HepG2 (cell line): ENCODE data around the gene C20orf96. TPM values are rescaled to one million over a fixed set of nuclear protein-coding genes. Genes with fewer than 3 reads are reported as not detected.

ENCODE experiments used
- CAMTA2 ChIP-seq: sonication (generic); formaldehyde crosslinking; IDR thresholded peaks from 2 replicates; pipeline ENCODE4 v1.4.0; 2020; ENCODE audit warnings: mild to moderate bottlenecking, missing genetic modification reagents, borderline replicate concordance
- CCAR2 ChIP-seq: fragments of 200-400 bp; formaldehyde crosslinking; optimal IDR thresholded peaks from 2 replicates; pipeline ENCODE3; 2018; ENCODE audit warnings: low read depth, mild to moderate bottlenecking, low read length, moderate library complexity
- REST ChIP-seq, 2 experiments: IDR thresholded peaks; 2 replicates each; pipeline ENCODE4 v1.6.1; 2011 to 2012; ENCODE audit warnings: low read length in 2 of 2, borderline replicate concordance in 1 of 2, low read depth in 1 of 2, mild to moderate bottlenecking in 1 of 2, moderate library complexity in 1 of 2
- RFX1 ChIP-seq: fragments of 450-650 bp; IDR thresholded peaks from 2 replicates; pipeline ENCODE4 v1.6.1; 2017
- YEATS4 ChIP-seq: sonication (generic); formaldehyde crosslinking; IDR thresholded peaks from 2 replicates; pipeline ENCODE4 v1.4.0; 2020; ENCODE audit warnings: missing genetic modification reagents, borderline replicate concordance
- ZBTB20 ChIP-seq: sonication (generic); formaldehyde crosslinking; IDR thresholded peaks from 2 replicates; pipeline ENCODE4 v1.8.1; 2023; ENCODE audit warnings: missing genetic modification reagents, low read depth, mild to moderate bottlenecking, borderline replicate concordance
- ZBTB42 ChIP-seq: sonication (generic); formaldehyde crosslinking; IDR thresholded peaks from 2 replicates; pipeline ENCODE4 v1.5.0; 2020; ENCODE audit warnings: mild to moderate bottlenecking, missing genetic modification reagents
- ZNF33B ChIP-seq: sonication (generic); formaldehyde crosslinking; IDR thresholded peaks from 2 replicates; pipeline ENCODE4 v1.5.1; 2020; ENCODE audit warnings: mild to moderate bottlenecking, missing genetic modification reagents
- ZNF431 ChIP-seq: sonication (generic); formaldehyde crosslinking; IDR thresholded peaks from 2 replicates; pipeline ENCODE4 v1.9.0; 2022; ENCODE audit warnings: missing genetic modification reagents, low read depth, mild to moderate bottlenecking, borderline replicate concordance
- ZNF781 ChIP-seq: sonication (generic); formaldehyde crosslinking; IDR thresholded peaks from 2 replicates; pipeline ENCODE4 v1.5.1; 2020; ENCODE audit warnings: borderline replicate concordance, mild to moderate bottlenecking, missing genetic modification reagents; ENCODE audit errors: not compliant biosample characterization
- ZNF879 ChIP-seq: sonication (generic); formaldehyde crosslinking; IDR thresholded peaks from 2 replicates; pipeline ENCODE4 v1.8.1; 2023; ENCODE audit warnings: missing genetic modification reagents
- polyA plus RNA-seq, 8 experiments: library from polyadenylated mRNA; depleted of rRNA in 3 of 8; stranded (reverse) in 7 of 8; unstranded in 1 of 8; fragments of >200 nt; fragmentation: Illumina TruSeq in 4 of 8; extraction: Trizol in 4 of 8; gene quantifications; 2 replicates each; pipeline versions ENCODE4 v1.2.1 to v1.2.3, GENCODE V29; 2011 to 2016; ENCODE audit warnings: low read depth in 4 of 8, missing spikeins in 1 of 8, mixed read lengths in 1 of 8; ENCODE audit not compliant: insufficient read depth in 1 of 8
- total RNA-seq, 5 experiments: library from RNA; depleted of rRNA; stranded (reverse); fragments of >200 nt; fragmentation: Illumina TruSeq; extraction: Trizol; gene quantifications; 2 replicates each; pipeline ENCODE4 v1.2.3, GENCODE V29; 2016; ENCODE audit warnings: low read depth in 1 of 5
- TF ChIP-seq, protein P1 (sequence below): sonication (generic); formaldehyde crosslinking; IDR thresholded peaks from 2 replicates; pipeline ENCODE4 v1.5.1; 2020; ENCODE audit warnings: mild to moderate bottlenecking, missing genetic modification reagents
- TF ChIP-seq, protein P2 (sequence below): sonication (generic); formaldehyde crosslinking; IDR thresholded peaks from 2 replicates; pipeline ENCODE4 v1.5.0; 2020; ENCODE audit warnings: mild to moderate bottlenecking, missing genetic modification reagents
- TF ChIP-seq, protein P3 (sequence below): sonication (generic); formaldehyde crosslinking; IDR thresholded peaks from 2 replicates; pipeline ENCODE4 v1.4.0; 2020; ENCODE audit warnings: missing genetic modification reagents, borderline replicate concordance
- TF ChIP-seq, protein P4 (sequence below): sonication (generic); formaldehyde crosslinking; conservative IDR thresholded peaks from 2 replicates; pipeline ENCODE4 v1.4.0; 2020; ENCODE audit warnings: missing genetic modification reagents

Gene C20orf96
- total and polyA plus RNA-seq, 2 of the 13 experiments (the other 11 are each of a cell fraction or from before 2014, with no cell fraction given): 3.8 to 20.6 TPM

- TF ChIP-seq, protein P1, sequence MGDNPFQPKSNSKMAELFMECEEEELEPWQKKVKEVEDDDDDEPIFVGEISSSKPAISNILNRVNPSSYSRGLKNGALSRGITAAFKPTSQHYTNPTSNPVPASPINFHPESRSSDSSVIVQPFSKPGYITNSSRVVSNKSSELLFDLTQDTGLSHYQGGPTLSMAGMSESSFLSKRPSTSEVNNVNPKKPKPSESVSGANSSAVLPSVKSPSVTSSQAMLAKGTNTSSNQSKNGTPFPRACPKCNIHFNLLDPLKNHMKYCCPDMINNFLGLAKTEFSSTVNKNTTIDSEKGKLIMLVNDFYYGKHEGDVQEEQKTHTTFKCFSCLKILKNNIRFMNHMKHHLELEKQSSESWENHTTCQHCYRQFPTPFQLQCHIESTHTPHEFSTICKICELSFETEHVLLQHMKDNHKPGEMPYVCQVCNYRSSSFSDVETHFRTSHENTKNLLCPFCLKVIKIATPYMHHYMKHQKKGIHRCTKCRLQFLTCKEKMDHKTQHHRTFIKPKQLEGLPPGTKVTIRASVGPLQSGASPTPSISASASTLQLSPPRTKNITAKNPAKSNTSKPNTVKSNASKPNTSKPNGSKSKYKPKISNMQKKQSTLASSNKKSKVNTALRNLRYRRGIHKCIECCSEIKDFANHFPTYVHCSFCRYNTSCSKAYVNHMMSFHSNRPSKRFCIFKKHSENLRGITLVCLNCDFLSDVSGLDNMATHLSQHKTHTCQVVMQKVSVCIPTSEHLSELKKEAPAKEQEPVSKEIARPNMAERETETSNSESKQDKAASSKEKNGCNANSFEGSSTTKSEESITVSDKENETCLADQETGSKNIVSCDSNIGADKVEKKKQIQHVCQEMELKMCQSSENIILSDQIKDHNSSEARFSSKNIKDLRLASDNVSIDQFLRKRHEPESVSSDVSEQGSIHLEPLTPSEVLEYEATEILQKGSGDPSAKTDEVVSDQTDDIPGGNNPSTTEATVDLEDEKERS (CRISPR knock-in tag): peak; percentile 72; the same call in 1 of the 2 replicates
- TF ChIP-seq, protein P2, sequence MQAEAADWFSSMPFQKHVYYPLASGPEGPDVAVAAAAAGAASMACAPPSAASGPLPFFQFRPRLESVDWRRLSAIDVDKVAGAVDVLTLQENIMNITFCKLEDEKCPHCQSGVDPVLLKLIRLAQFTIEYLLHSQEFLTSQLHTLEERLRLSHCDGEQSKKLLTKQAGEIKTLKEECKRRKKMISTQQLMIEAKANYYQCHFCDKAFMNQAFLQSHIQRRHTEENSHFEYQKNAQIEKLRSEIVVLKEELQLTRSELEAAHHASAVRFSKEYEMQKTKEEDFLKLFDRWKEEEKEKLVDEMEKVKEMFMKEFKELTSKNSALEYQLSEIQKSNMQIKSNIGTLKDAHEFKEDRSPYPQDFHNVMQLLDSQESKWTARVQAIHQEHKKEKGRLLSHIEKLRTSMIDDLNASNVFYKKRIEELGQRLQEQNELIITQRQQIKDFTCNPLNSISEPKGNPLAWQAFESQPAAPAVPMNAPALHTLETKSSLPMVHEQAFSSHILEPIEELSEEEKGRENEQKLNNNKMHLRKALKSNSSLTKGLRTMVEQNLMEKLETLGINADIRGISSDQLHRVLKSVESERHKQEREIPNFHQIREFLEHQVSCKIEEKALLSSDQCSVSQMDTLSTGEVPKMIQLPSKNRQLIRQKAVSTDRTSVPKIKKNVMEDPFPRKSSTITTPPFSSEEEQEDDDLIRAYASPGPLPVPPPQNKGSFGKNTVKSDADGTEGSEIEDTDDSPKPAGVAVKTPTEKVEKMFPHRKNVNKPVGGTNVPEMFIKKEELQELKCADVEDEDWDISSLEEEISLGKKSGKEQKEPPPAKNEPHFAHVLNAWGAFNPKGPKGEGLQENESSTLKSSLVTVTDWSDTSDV: peak; percentile 33; the same call in 1 of the 2 replicates
- TF ChIP-seq, protein P3, sequence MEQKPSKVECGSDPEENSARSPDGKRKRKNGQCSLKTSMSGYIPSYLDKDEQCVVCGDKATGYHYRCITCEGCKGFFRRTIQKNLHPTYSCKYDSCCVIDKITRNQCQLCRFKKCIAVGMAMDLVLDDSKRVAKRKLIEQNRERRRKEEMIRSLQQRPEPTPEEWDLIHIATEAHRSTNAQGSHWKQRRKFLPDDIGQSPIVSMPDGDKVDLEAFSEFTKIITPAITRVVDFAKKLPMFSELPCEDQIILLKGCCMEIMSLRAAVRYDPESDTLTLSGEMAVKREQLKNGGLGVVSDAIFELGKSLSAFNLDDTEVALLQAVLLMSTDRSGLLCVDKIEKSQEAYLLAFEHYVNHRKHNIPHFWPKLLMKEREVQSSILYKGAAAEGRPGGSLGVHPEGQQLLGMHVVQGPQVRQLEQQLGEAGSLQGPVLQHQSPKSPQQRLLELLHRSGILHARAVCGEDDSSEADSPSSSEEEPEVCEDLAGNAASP (CRISPR knock-in tag): peak; percentile 74
- no peak for TF ChIP-seq REST (IDR thresholded peaks at IDR 0.05; ENCODE audit: borderline replicate concordance in 1 of 2, low read depth in 1 of 2, low read length in 2 of 2)
- no peak for TF ChIP-seq ZNF879 (CRISPR knock-in tag)
- peak; percentile 79; the same call in 1 of the 2 replicates for TF ChIP-seq ZBTB20 (CRISPR knock-in tag)
- TF ChIP-seq ZBTB42 (CRISPR knock-in tag): peak; percentile 91; the same call in 1 of the 2 replicates
- TF ChIP-seq, protein P4, sequence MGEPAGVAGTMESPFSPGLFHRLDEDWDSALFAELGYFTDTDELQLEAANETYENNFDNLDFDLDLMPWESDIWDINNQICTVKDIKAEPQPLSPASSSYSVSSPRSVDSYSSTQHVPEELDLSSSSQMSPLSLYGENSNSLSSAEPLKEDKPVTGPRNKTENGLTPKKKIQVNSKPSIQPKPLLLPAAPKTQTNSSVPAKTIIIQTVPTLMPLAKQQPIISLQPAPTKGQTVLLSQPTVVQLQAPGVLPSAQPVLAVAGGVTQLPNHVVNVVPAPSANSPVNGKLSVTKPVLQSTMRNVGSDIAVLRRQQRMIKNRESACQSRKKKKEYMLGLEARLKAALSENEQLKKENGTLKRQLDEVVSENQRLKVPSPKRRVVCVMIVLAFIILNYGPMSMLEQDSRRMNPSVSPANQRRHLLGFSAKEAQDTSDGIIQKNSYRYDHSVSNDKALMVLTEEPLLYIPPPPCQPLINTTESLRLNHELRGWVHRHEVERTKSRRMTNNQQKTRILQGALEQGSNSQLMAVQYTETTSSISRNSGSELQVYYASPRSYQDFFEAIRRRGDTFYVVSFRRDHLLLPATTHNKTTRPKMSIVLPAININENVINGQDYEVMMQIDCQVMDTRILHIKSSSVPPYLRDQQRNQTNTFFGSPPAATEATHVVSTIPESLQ: 0 out of 2 replicates have a peak, but pooled peaks have one; percentile 73
- TF ChIP-seq ZNF431 (CRISPR knock-in tag): peak; percentile 15; the same call in 1 of the 2 replicates
- peak; percentile 18 for TF ChIP-seq ZNF781
- no peak for TF ChIP-seq RFX1
- TF ChIP-seq CCAR2: no peak
- 0 out of 2 replicates have a peak, but pooled peaks have one; percentile 26 for TF ChIP-seq CAMTA2 (CRISPR knock-in tag)
- TF ChIP-seq YEATS4 (CRISPR knock-in tag): no peak; the same call in 1 of the 2 replicates
- no peak; the same call in 1 of the 2 replicates for TF ChIP-seq ZNF33B (CRISPR knock-in tag)
These were observed 36.2 kb upstream of the C20orf96 start (continued) for GRCh38 chr20:326645-327185.
